Measurements from ENCODE around the gene ZBTB11. TPM values are rescaled to one million over a fixed set of nuclear protein-coding genes. Genes with fewer than 3 reads are reported as not detected.
"Not testable (repeated sequence)": the region's sequence is repeated elsewhere in the genome, so short reads cannot be mapped to it uniquely, and the experiment has no call there.

ZBTB11 gene
- total RNA-seq, 1 donor from 2014 or later: 16.9 TPM

- Histone ChIP-seq H3K27me3 (ENCODE audit: control insufficient read depth, insufficient read depth, low read length) (no peaks in the 10 kb centered on the region), H3K36me3 (ENCODE audit: control insufficient read depth, insufficient read depth, low read length) (no peaks in the 10 kb centered on the region), H3K4me3 (ENCODE audit: low read depth, low read length) (no peak overlapping the region)
- DNase-seq (ENCODE audit: low read depth): no peak
- TF ChIP-seq CTCF (IDR thresholded peaks at IDR 0.05; ENCODE audit: insufficient read depth, low read length, poor library complexity, severe bottlenecking): no peak
Measured at GRCh38 chr3:101617478-101617877, 59.5 kb downstream of the ZBTB11 start.

GRCh38 chr3:101615525-101615924 lies 61.4 kb downstream of the ZBTB11 start:
- Histone ChIP-seq H3K36me3 (ENCODE audit: control insufficient read depth, insufficient read depth, low read length) (no peaks in the 10 kb centered on the region), H3K27me3 (ENCODE audit: control insufficient read depth, insufficient read depth, low read length) (no peaks in the 10 kb centered on the region), H3K4me3 (ENCODE audit: low read depth, low read length) (no peak overlapping the region)
- no peak for DNase-seq (ENCODE audit: low read depth)
- no peak for TF ChIP-seq CTCF (IDR thresholded peaks at IDR 0.05; ENCODE audit: insufficient read depth, low read length, poor library complexity, severe bottlenecking)

- H3K27me3 ChIP-seq (ENCODE audit: control insufficient read depth, insufficient read depth, low read length); H3K4me3 ChIP-seq (ENCODE audit: low read depth, low read length); DNase-seq (ENCODE audit: low read depth); H3K36me3 ChIP-seq (ENCODE audit: control insufficient read depth, insufficient read depth, low read length): not testable (repeated sequence)
Measured at GRCh38 chr3:101613014-101613413, 63.9 kb downstream of the ZBTB11 start.

GRCh38 chr3:101611023-101611422 lies 65.9 kb downstream of the ZBTB11 start:
- no peaks in the 10 kb centered on the region for H3K36me3 ChIP-seq (ENCODE audit: control insufficient read depth, insufficient read depth, low read length)

GRCh38 chr3:101605398-101605797 lies 71.5 kb downstream of the ZBTB11 start:
- H3K27me3 ChIP-seq (ENCODE audit: control insufficient read depth, insufficient read depth, low read length); H3K4me3 ChIP-seq (ENCODE audit: low read depth, low read length); H3K36me3 ChIP-seq (ENCODE audit: control insufficient read depth, insufficient read depth, low read length); DNase-seq (ENCODE audit: low read depth): not testable (repeated sequence)

More at GRCh38 chr3:101611023-101611422, 65.9 kb downstream of the ZBTB11 start:
- no peak for TF ChIP-seq CTCF (IDR thresholded peaks at IDR 0.05; ENCODE audit: insufficient read depth, low read length, poor library complexity, severe bottlenecking)
- no peak for DNase-seq (ENCODE audit: low read depth)
- no peak overlapping the region for H3K4me3 ChIP-seq (ENCODE audit: low read depth, low read length)
- no peaks in the 10 kb centered on the region for H3K27me3 ChIP-seq (ENCODE audit: control insufficient read depth, insufficient read depth, low read length)

- TF ChIP-seq CTCF (IDR thresholded peaks at IDR 0.05; ENCODE audit: insufficient read depth, low read length, poor library complexity, severe bottlenecking): no peak
Measured at GRCh38 chr3:101603184-101603583, 73.7 kb downstream of the ZBTB11 start.

GRCh38 chr3:101602731-101603130 lies 74.2 kb downstream of the ZBTB11 start:
- Histone ChIP-seq H3K27me3 (ENCODE audit: control insufficient read depth, insufficient read depth, low read length) (no peaks in the 10 kb centered on the region), H3K4me3 (ENCODE audit: low read depth, low read length) (no peak overlapping the region), H3K36me3 (ENCODE audit: control insufficient read depth, insufficient read depth, low read length) (peaks cover 2% of the 10 kb centered on the region)
- DNase-seq (ENCODE audit: low read depth): no peak
- TF ChIP-seq CTCF (IDR thresholded peaks at IDR 0.05; ENCODE audit: insufficient read depth, low read length, poor library complexity, severe bottlenecking): no peak

More at GRCh38 chr3:101603184-101603583, 73.7 kb downstream of the ZBTB11 start:
- no peak for DNase-seq (ENCODE audit: low read depth)
- no peaks in the 10 kb centered on the region for H3K27me3 ChIP-seq (ENCODE audit: control insufficient read depth, insufficient read depth, low read length)
- H3K36me3 ChIP-seq (ENCODE audit: control insufficient read depth, insufficient read depth, low read length): peaks cover 2% of the 10 kb centered on the region
- H3K4me3 ChIP-seq (ENCODE audit: low read depth, low read length): no peak overlapping the region

Data from kidney epithelial cell (primary cell).